PC-9 (cell line): ENCODE data around the gene PRKCA. TPM values are rescaled to one million over a fixed set of nuclear protein-coding genes. Genes with fewer than 3 reads are reported as not detected.

Experiments
- BruUV-seq: library from RNA; stranded (reverse); fragments of 400-500 nt; replicated peaks from 2 replicates; lab custom pipeline; 2021; lab: Mats Ljungman, UMichigan
- CTCF ChIA-PET: fragments of 300-600 bp; sonication (Branson Sonifier 250); formaldehyde crosslinking; loops from one replicate; lab custom pipeline; 2022; ENCODE audit warnings: antibody characterized with exemption; lab: Charles Lee
- POLR2A ChIA-PET: fragments of 300-600 bp; sonication (Branson Sonifier 250); formaldehyde crosslinking; loops from one replicate; lab custom pipeline; 2022; ENCODE audit warnings: antibody characterized with exemption; ENCODE audit not compliant: unreplicated experiment; lab: Charles Lee
- DNase-seq, 2 experiments: peaks; one replicate each; pipeline versions ENCODE4 v3.0.0 to v3.0.0-alpha.2; 2015 to 2022; ENCODE audit warnings: mixed read lengths in 1 of 2
- H2AFZ ChIP-seq: fragments of 200-600 bp; sonication (generic); 2 replicates; pipeline ENCODE4 v1.8.1; 2017; ENCODE audit warnings: antibody characterized with exemption
- H3F3A ChIP-seq: fragments of 200-600 bp; sonication (generic); 2 replicates; pipeline ENCODE4 v1.8.1; 2017; ENCODE audit warnings: antibody characterized with exemption, mild to moderate bottlenecking, low read depth; ENCODE audit not compliant: insufficient read depth
- H3K27ac ChIP-seq: fragments of 200-600 bp; sonication (generic); 2 replicates; pipeline ENCODE4 v1.6.1; 2016; ENCODE audit warnings: mixed run types
- H3K27me3 ChIP-seq: fragments of 200-600 bp; sonication (generic); 2 replicates; pipeline ENCODE4 v1.6.1; 2016; ENCODE audit warnings: low read depth, mixed run types; ENCODE audit not compliant: insufficient read depth
- H3K36me3 ChIP-seq: fragments of 200-600 bp; sonication (generic); 2 replicates; pipeline ENCODE4 v1.6.1; 2016; ENCODE audit warnings: low read depth, mixed run types
- H3K4me1 ChIP-seq: fragments of 200-600 bp; sonication (generic); replicated peaks from 2 replicates; pipeline ENCODE4 v1.6.1; 2016; ENCODE audit warnings: mixed run types; ENCODE audit not compliant: insufficient read depth
- H3K4me2 ChIP-seq: fragments of 200-600 bp; sonication (generic); 2 replicates; pipeline ENCODE4 v1.6.1; 2017; ENCODE audit warnings: mixed run types
- H3K4me3 ChIP-seq: fragments of 200-600 bp; sonication (generic); 2 replicates; pipeline ENCODE4 v1.6.1; 2016; ENCODE audit warnings: mixed run types
- H3K79me2 ChIP-seq: fragments of 200-600 bp; sonication (generic); 2 replicates; pipeline ENCODE4 v1.6.1; 2017; ENCODE audit warnings: low read depth, mixed run types
- H3K9me2 ChIP-seq: fragments of 200-600 bp; sonication (generic); 2 replicates; pipeline ENCODE4 v1.8.1; 2017; ENCODE audit warnings: mild to moderate bottlenecking; ENCODE audit not compliant: insufficient read depth
- H3K9me3 ChIP-seq: fragments of 200-600 bp; sonication (generic); 2 replicates; pipeline ENCODE4 v1.8.1; 2016; ENCODE audit warnings: low read depth; ENCODE audit not compliant: insufficient read depth
- H4K20me1 ChIP-seq: fragments of 200-600 bp; sonication (generic); 2 replicates; pipeline ENCODE4 v1.8.1; 2017; ENCODE audit not compliant: insufficient read depth
- CTCF ChIP-seq: fragments of 200-600 bp; sonication (generic); conservative IDR thresholded peaks from 2 replicates; pipeline ENCODE4 v1.6.1; 2017; ENCODE audit warnings: mixed run types, antibody characterized with exemption, mild to moderate bottlenecking, moderate library complexity
- EZH2 ChIP-seq: fragments of 200-600 bp; sonication (generic); IDR thresholded peaks from 2 replicates; pipeline ENCODE4 v1.8.0; 2017; ENCODE audit warnings: antibody characterized with exemption, low read depth
- intact Hi-C: fragments of 100-400 bp; cut with micrococcal nuclease; formaldehyde crosslinking; loops from one replicate; pipeline ENCODE4 v1.10.0; 2022; ENCODE audit not compliant: unreplicated experiment
- total RNA-seq: library from RNA; stranded (reverse); gene quantifications from 2 replicates; pipeline ENCODE4 v1.2.3, GENCODE V29; 2021

PRKCA gene
- total RNA-seq, 1 experiment from 2014 or later = 23.1 TPM

GRCh38 chr17:66523378-66524200 lies 221.2 kb downstream of the PRKCA start:
- no peaks in the 10 kb centered on the region for H3K9me3 ChIP-seq
- H3K27ac ChIP-seq = no peak overlapping the region
- no peaks in the 10 kb centered on the region; the same call in 1 of the 2 replicates for H3F3A ChIP-seq
- intact Hi-C loops = no loop called here
- H4K20me1 ChIP-seq = no peaks in the 10 kb centered on the region
- 0 out of 2 replicates have a peak, but pooled peaks cover 3% of the 10 kb centered on the region for H3K36me3 ChIP-seq
- peaks cover 4% of the 10 kb centered on the region; the same call in 1 of the 2 replicates for H3K79me2 ChIP-seq
- no peak for TF ChIP-seq EZH2
- no peak for TF ChIP-seq CTCF
- H3K4me2 ChIP-seq = no peak overlapping the region
- peaks cover 16% of the 10 kb centered on the region for H3K4me1 ChIP-seq
- no peaks in the 10 kb centered on the region for H3K27me3 ChIP-seq
- no peak overlapping the region for H3K4me3 ChIP-seq
- H3K9me2 ChIP-seq = no peaks in the 10 kb centered on the region
- H2AFZ ChIP-seq = no peak overlapping the region
- no peak for DNase-seq
- ChIA-PET CTCF (no interaction called here), POLR2A (no interaction called here)
- no TSS peak for BruUV-seq

GRCh38 chr17:66524877-66525276 lies 222.5 kb downstream of the PRKCA start:
- no peaks in the 10 kb centered on the region for H3K9me2 ChIP-seq
- H3F3A ChIP-seq = no peaks in the 10 kb centered on the region; the same call in 1 of the 2 replicates
- H3K36me3 ChIP-seq = 0 out of 2 replicates have a peak, but pooled peaks cover 3% of the 10 kb centered on the region
- H3K27me3 ChIP-seq = no peaks in the 10 kb centered on the region
- H3K27ac ChIP-seq = no peak overlapping the region
- no peaks in the 10 kb centered on the region for H4K20me1 ChIP-seq
- BruUV-seq = no TSS peak
- intact Hi-C loops = no loop called here
- no peak for DNase-seq
- ChIA-PET POLR2A (no interaction called here), CTCF (no interaction called here)
- TF ChIP-seq EZH2 (no peak), CTCF (no peak)
- no peak overlapping the region for H3K4me3 ChIP-seq
- peaks cover 16% of the 10 kb centered on the region for H3K4me1 ChIP-seq
- no peaks in the 10 kb centered on the region for H3K9me3 ChIP-seq
- no peak overlapping the region for H2AFZ ChIP-seq
- peaks cover 4% of the 10 kb centered on the region; the same call in 1 of the 2 replicates for H3K79me2 ChIP-seq
- no peak overlapping the region for H3K4me2 ChIP-seq

GRCh38 chr17:66525338-66525737 lies 222.9 kb downstream of the PRKCA start:
- H2AFZ ChIP-seq = no peak overlapping the region
- peaks cover 16% of the 10 kb centered on the region for H3K4me1 ChIP-seq
- no peaks in the 10 kb centered on the region; the same call in 1 of the 2 replicates for H3F3A ChIP-seq
- H3K79me2 ChIP-seq = peaks cover 4% of the 10 kb centered on the region; the same call in 1 of the 2 replicates
- 0 out of 2 replicates have a peak, but pooled peaks cover 3% of the 10 kb centered on the region for H3K36me3 ChIP-seq
- no peaks in the 10 kb centered on the region for H3K9me3 ChIP-seq
- H3K4me2 ChIP-seq = no peak overlapping the region
- intact Hi-C loops = no loop called here
- no peak for DNase-seq
- no peaks in the 10 kb centered on the region for H3K9me2 ChIP-seq
- no TSS peak for BruUV-seq
- H3K27ac ChIP-seq = no peak overlapping the region
- H4K20me1 ChIP-seq = no peaks in the 10 kb centered on the region
- no peaks in the 10 kb centered on the region for H3K27me3 ChIP-seq
- TF ChIP-seq EZH2 (no peak), CTCF (no peak)
- ChIA-PET POLR2A (no interaction called here), CTCF (no interaction called here)
- no peak overlapping the region for H3K4me3 ChIP-seq
